Loucy (cell line): Measurements from ENCODE around the gene SRP72.

Experiments used
- CTCF ChIP-seq: fragments of 200-600 bp; sonication (generic); conservative IDR thresholded peaks from 2 replicates; pipeline ENCODE4 v1.5.1; 2014; ENCODE audit warnings: mild to moderate bottlenecking, antibody characterized with exemption, low read length
- EZH2phosphoT487 ChIP-seq: fragments of 200-600 bp; IDR thresholded peaks from 2 replicates; pipeline ENCODE4 v1.6.1; 2018; ENCODE audit warnings: antibody characterized with exemption, mild to moderate bottlenecking, moderate library complexity, borderline replicate concordance

- no peak for TF ChIP-seq CTCF
- no peak for TF ChIP-seq EZH2phosphoT487
Observed at GRCh38 chr4:56425518-56425917, 41.9 kb upstream of the SRP72 start.
